Activated T-helper 2 cell treated with anti-CD3 and anti-CD28 coated beads, Interferon-gamma antibody, Interleukin-2, Interleukin-4, amounts not matched to agents 10 μg/mL and 5 μg/mL and 100 μg/mL, durations not matched to agents 14 hours and 24 hours and 36 hours (primary cell): ENCODE data around the gene ANKRD40. TPM values are rescaled to one million over a fixed set of nuclear protein-coding genes. Genes with fewer than 3 reads are reported as not detected.

Experiments used
- DNase-seq: peaks from one replicate; pipeline ENCODE4 v3.0.0; 2021; ENCODE audit warnings: low spot score
- H3K27ac Mint-ChIP-seq: one replicate; pipeline ENCODE4 v1.8.0; 2021; ENCODE audit warnings: mixed read lengths
- H3K27me3 Mint-ChIP-seq: one replicate; pipeline ENCODE4 v1.8.0; 2021; ENCODE audit warnings: low read depth, mixed read lengths
- H3K36me3 Mint-ChIP-seq: one replicate; pipeline ENCODE4 v1.8.0; 2021; ENCODE audit warnings: low read depth, mixed read lengths
- H3K4me1 Mint-ChIP-seq: one replicate; pipeline ENCODE4 v1.8.0; 2021; ENCODE audit warnings: low read depth, mixed read lengths
- H3K4me3 Mint-ChIP-seq: one replicate; pipeline ENCODE4 v1.8.0; 2021; ENCODE audit warnings: low read depth, mild to moderate bottlenecking, moderate library complexity, mixed read lengths
- H3K9me3 Mint-ChIP-seq: one replicate; pipeline ENCODE4 v1.8.0; 2021; ENCODE audit warnings: mixed read lengths
- intact Hi-C: fragments of 100-400 bp; cut with micrococcal nuclease; formaldehyde crosslinking; loops from one replicate; pipeline ENCODE4 v1.15.1; 2023
- total RNA-seq: library from RNA; stranded (reverse); gene quantifications from 2 replicates; pipeline ENCODE4 v1.2.3, GENCODE V29; 2022

The ANKRD40 gene
- total RNA-seq, 1 donor from 2014 or later = 39.4 TPM

- Mint-ChIP-seq H3K9me3 (no peaks in the 10 kb centered on the region), H3K4me1 (no peaks in the 10 kb centered on the region), H3K36me3 (no peaks in the 10 kb centered on the region), H3K27ac (no peak overlapping the region), H3K27me3 (peaks cover 2% of the 10 kb centered on the region), H3K4me3 (no peak overlapping the region)
- DNase-seq = no peak
- intact Hi-C loops = no loop called here
Observed at GRCh38 chr17:50667259-50668024, 40.3 kb downstream of the ANKRD40 start.

GRCh38 chr17:50666316-50666715 lies 41.4 kb downstream of the ANKRD40 start:
- H3K36me3 Mint-ChIP-seq = no peaks in the 10 kb centered on the region
- H3K27me3 Mint-ChIP-seq = peaks cover 2% of the 10 kb centered on the region
- H3K9me3 Mint-ChIP-seq = no peaks in the 10 kb centered on the region
- intact Hi-C loops = no loop called here
- no peak for DNase-seq
- no peak overlapping the region for H3K4me3 Mint-ChIP-seq
- no peak overlapping the region for H3K27ac Mint-ChIP-seq
- H3K4me1 Mint-ChIP-seq = peaks cover 9% of the 10 kb centered on the region

GRCh38 chr17:50665838-50666237 lies 41.9 kb downstream of the ANKRD40 start:
- H3K4me1 Mint-ChIP-seq = peaks cover 13% of the 10 kb centered on the region
- no peak for DNase-seq
- intact Hi-C loops = no loop called here

GRCh38 chr17:50664788-50665458 lies 42.8 kb downstream of the ANKRD40 start:
- H3K4me3 Mint-ChIP-seq = no peak overlapping the region
- peaks cover 18% of the 10 kb centered on the region for H3K4me1 Mint-ChIP-seq
- H3K27me3 Mint-ChIP-seq = peaks cover 2% of the 10 kb centered on the region
- H3K27ac Mint-ChIP-seq = no peak overlapping the region
- no peaks in the 10 kb centered on the region for H3K9me3 Mint-ChIP-seq
- intact Hi-C loops = no loop called here
- DNase-seq = no peak
- no peaks in the 10 kb centered on the region for H3K36me3 Mint-ChIP-seq

More at GRCh38 chr17:50665838-50666237, 41.9 kb downstream of the ANKRD40 start:
- Mint-ChIP-seq H3K27me3 (peaks cover 2% of the 10 kb centered on the region), H3K27ac (no peak overlapping the region), H3K4me3 (no peak overlapping the region), H3K36me3 (no peaks in the 10 kb centered on the region), H3K9me3 (no peaks in the 10 kb centered on the region)

GRCh38 chr17:50663812-50664374 lies 43.8 kb downstream of the ANKRD40 start:
- Mint-ChIP-seq H3K4me1 (peaks cover 18% of the 10 kb centered on the region), H3K9me3 (no peaks in the 10 kb centered on the region), H3K27ac (no peak overlapping the region), H3K27me3 (peaks cover 2% of the 10 kb centered on the region), H3K36me3 (no peaks in the 10 kb centered on the region), H3K4me3 (no peak overlapping the region)
- no peak for DNase-seq
- intact Hi-C loops = no loop called here

GRCh38 chr17:50662632-50663225 lies 45.0 kb downstream of the ANKRD40 start:
- no peaks in the 10 kb centered on the region for H3K9me3 Mint-ChIP-seq
- peaks cover 18% of the 10 kb centered on the region for H3K4me1 Mint-ChIP-seq
- H3K4me3 Mint-ChIP-seq = no peak overlapping the region
- H3K36me3 Mint-ChIP-seq = no peaks in the 10 kb centered on the region
- no peak for DNase-seq
- H3K27ac Mint-ChIP-seq = no peak overlapping the region
- intact Hi-C loops = no loop called here
- H3K27me3 Mint-ChIP-seq = peaks cover 2% of the 10 kb centered on the region

- H3K9me3 Mint-ChIP-seq = no peaks in the 10 kb centered on the region
- no peaks in the 10 kb centered on the region for H3K36me3 Mint-ChIP-seq
- intact Hi-C loops = no loop called here
- peak overlapping the region; percentile 35 for H3K4me3 Mint-ChIP-seq
- H3K27ac Mint-ChIP-seq = peak overlapping the region; percentile 91
- peaks cover 2% of the 10 kb centered on the region for H3K27me3 Mint-ChIP-seq
- H3K4me1 Mint-ChIP-seq = peaks cover 18% of the 10 kb centered on the region
- no peak for DNase-seq
Observed at GRCh38 chr17:50661795-50662391, 45.8 kb downstream of the ANKRD40 start.

GRCh38 chr17:50661348-50661747 lies 46.4 kb downstream of the ANKRD40 start:
- intact Hi-C loops = no loop called here
- H3K4me3 Mint-ChIP-seq = no peak overlapping the region
- peak overlapping the region; percentile 91 for H3K27ac Mint-ChIP-seq
- no peak for DNase-seq
- H3K9me3 Mint-ChIP-seq = no peaks in the 10 kb centered on the region
- peaks cover under 1% of the 10 kb centered on the region for H3K27me3 Mint-ChIP-seq
- H3K36me3 Mint-ChIP-seq = no peaks in the 10 kb centered on the region
- peaks cover 18% of the 10 kb centered on the region for H3K4me1 Mint-ChIP-seq

GRCh38 chr17:50660887-50661345 lies 46.8 kb downstream of the ANKRD40 start:
- intact Hi-C loops = no loop called here
- H3K4me1 Mint-ChIP-seq = peaks cover 18% of the 10 kb centered on the region
- no peak for DNase-seq
- no peaks in the 10 kb centered on the region for H3K9me3 Mint-ChIP-seq
- no peaks in the 10 kb centered on the region for H3K36me3 Mint-ChIP-seq
- H3K27me3 Mint-ChIP-seq = no peaks in the 10 kb centered on the region
- no peak overlapping the region for H3K4me3 Mint-ChIP-seq
- H3K27ac Mint-ChIP-seq = no peak overlapping the region

GRCh38 chr17:50660042-50660886 lies 47.5 kb downstream of the ANKRD40 start:
- intact Hi-C loops = no loop called here
- Mint-ChIP-seq H3K4me3 (no peak overlapping the region), H3K27me3 (no peaks in the 10 kb centered on the region), H3K27ac (no peak overlapping the region), H3K9me3 (no peaks in the 10 kb centered on the region), H3K4me1 (peaks cover 18% of the 10 kb centered on the region), H3K36me3 (no peaks in the 10 kb centered on the region)
- DNase-seq = no peak

- no peak overlapping the region for H3K4me3 Mint-ChIP-seq
- peaks cover 18% of the 10 kb centered on the region for H3K4me1 Mint-ChIP-seq
- H3K36me3 Mint-ChIP-seq = no peaks in the 10 kb centered on the region
- H3K27me3 Mint-ChIP-seq = no peaks in the 10 kb centered on the region
- intact Hi-C loops = no loop called here
- no peaks in the 10 kb centered on the region for H3K9me3 Mint-ChIP-seq
- no peak overlapping the region for H3K27ac Mint-ChIP-seq
- DNase-seq = no peak
Observed at GRCh38 chr17:50659179-50659578, 48.5 kb downstream of the ANKRD40 start.

- peaks cover 18% of the 10 kb centered on the region for H3K4me1 Mint-ChIP-seq
- no peak for DNase-seq
- intact Hi-C loops = no loop called here
- H3K9me3 Mint-ChIP-seq = no peaks in the 10 kb centered on the region
- H3K4me3 Mint-ChIP-seq = no peak overlapping the region
- H3K36me3 Mint-ChIP-seq = no peaks in the 10 kb centered on the region
- H3K27ac Mint-ChIP-seq = no peak overlapping the region
- H3K27me3 Mint-ChIP-seq = no peaks in the 10 kb centered on the region
Observed at GRCh38 chr17:50658616-50659015, 49.1 kb downstream of the ANKRD40 start.
